Stimulated activated effector memory CD8-positive, alpha-beta T cell treated with anti-CD3 and anti-CD28 coated beads, Interleukin-12 subunit alpha, Interleukin-12 subunit beta, amount 100 ng/mL, for 72 hours (primary cell): ENCODE data around the gene CRTAC1.

ENCODE experiments used
- ATAC-seq: fragments of 150-1000 bp; cut with Tn5 transposase; 2 replicates; pipeline ENCODE4 v1.10.0; 2021
- DNase-seq, 2 donors: peaks; one replicate each; pipeline ENCODE4 v3.0.0; 2021 to 2022; ENCODE audit warnings: low spot score in 2 of 2
- H3K27ac Mint-ChIP-seq: one replicate; pipeline ENCODE4 v1.8.0; 2022; ENCODE audit warnings: mild to moderate bottlenecking, mixed read lengths
- H3K36me3 Mint-ChIP-seq: one replicate; pipeline ENCODE4 v1.8.0; 2022; ENCODE audit warnings: mild to moderate bottlenecking, mixed read lengths
- H3K4me1 Mint-ChIP-seq: one replicate; pipeline ENCODE4 v1.8.0; 2022; ENCODE audit warnings: mixed read lengths
- H3K4me3 Mint-ChIP-seq: one replicate; pipeline ENCODE4 v1.8.0; 2022; ENCODE audit warnings: mild to moderate bottlenecking, mixed read lengths
- H3K9me3 Mint-ChIP-seq: one replicate; pipeline ENCODE4 v1.8.0; 2022; ENCODE audit warnings: mixed read lengths

The CRTAC1 gene

GRCh38 chr10:97869091-97870042 lies 161.1 kb downstream of the CRTAC1 start:
- DNase-seq (peak; percentile 73 to 89), ATAC-seq (peak; percentile 98)
- Mint-ChIP-seq H3K4me1 (peaks cover 15% of the 10 kb centered on the region), H3K9me3 (no peaks in the 10 kb centered on the region), H3K4me3 (peak overlapping the region; percentile 55), H3K27ac (peak overlapping the region; percentile 93), H3K36me3 (peaks cover 15% of the 10 kb centered on the region)

- Mint-ChIP-seq H3K36me3 (peaks cover 16% of the 10 kb centered on the region), H3K9me3 (no peaks in the 10 kb centered on the region), H3K4me3 (no peak overlapping the region), H3K27ac (peak overlapping the region; percentile 91), H3K4me1 (peaks cover 15% of the 10 kb centered on the region)
- DNase-seq (no peak), ATAC-seq (no peak)
Measured at GRCh38 chr10:97868134-97868685, 162.2 kb downstream of the CRTAC1 start.

- no peaks in the 10 kb centered on the region for H3K9me3 Mint-ChIP-seq
- no peak overlapping the region for H3K4me3 Mint-ChIP-seq
- H3K27ac Mint-ChIP-seq: peak overlapping the region; percentile 91
- ATAC-seq (no peak), DNase-seq (no peak)
- H3K4me1 Mint-ChIP-seq: peaks cover 15% of the 10 kb centered on the region
- H3K36me3 Mint-ChIP-seq: peaks cover 16% of the 10 kb centered on the region
Measured at GRCh38 chr10:97867220-97867800, 163.1 kb downstream of the CRTAC1 start.

GRCh38 chr10:97866524-97867219 lies 163.7 kb downstream of the CRTAC1 start:
- Mint-ChIP-seq H3K4me1 (peaks cover 17% of the 10 kb centered on the region), H3K9me3 (no peaks in the 10 kb centered on the region), H3K4me3 (no peak overlapping the region), H3K27ac (peak overlapping the region; percentile 91), H3K36me3 (peaks cover 16% of the 10 kb centered on the region)
- ATAC-seq (no peak), DNase-seq (no peak)

GRCh38 chr10:97865488-97865887 lies 164.9 kb downstream of the CRTAC1 start:
- DNase-seq (no peak), ATAC-seq (no peak)
- no peak overlapping the region for H3K4me3 Mint-ChIP-seq
- H3K4me1 Mint-ChIP-seq: peaks cover 26% of the 10 kb centered on the region
- H3K36me3 Mint-ChIP-seq: peaks cover 16% of the 10 kb centered on the region
- peak overlapping the region; percentile 32 for H3K27ac Mint-ChIP-seq
- H3K9me3 Mint-ChIP-seq: no peaks in the 10 kb centered on the region

GRCh38 chr10:97863808-97864207 lies 166.6 kb downstream of the CRTAC1 start:
- Mint-ChIP-seq H3K4me1 (peaks cover 13% of the 10 kb centered on the region), H3K27ac (no peak overlapping the region), H3K9me3 (no peaks in the 10 kb centered on the region), H3K36me3 (peaks cover 9% of the 10 kb centered on the region), H3K4me3 (no peak overlapping the region)
- no peak for DNase-seq
- no peak for ATAC-seq

GRCh38 chr10:97861924-97862323 lies 168.5 kb downstream of the CRTAC1 start:
- Mint-ChIP-seq H3K4me1 (peaks cover 23% of the 10 kb centered on the region), H3K4me3 (no peak overlapping the region), H3K36me3 (peaks cover 9% of the 10 kb centered on the region), H3K9me3 (no peaks in the 10 kb centered on the region), H3K27ac (no peak overlapping the region)
- ATAC-seq (no peak), DNase-seq (no peak)

GRCh38 chr10:97861097-97861750 lies 169.2 kb downstream of the CRTAC1 start:
- H3K4me3 Mint-ChIP-seq: no peak overlapping the region
- no peak for DNase-seq
- peaks cover 9% of the 10 kb centered on the region for H3K36me3 Mint-ChIP-seq
- peak; percentile 79 for ATAC-seq
- H3K27ac Mint-ChIP-seq: peak overlapping the region; percentile 67
- H3K9me3 Mint-ChIP-seq: no peaks in the 10 kb centered on the region
- peaks cover 23% of the 10 kb centered on the region for H3K4me1 Mint-ChIP-seq

GRCh38 chr10:97858001-97858439 lies 172.4 kb downstream of the CRTAC1 start:
- DNase-seq: peak in 1 of 2 donors; percentile 67
- Mint-ChIP-seq H3K36me3 (no peaks in the 10 kb centered on the region), H3K27ac (peak overlapping the region; percentile 54), H3K4me1 (peaks cover 30% of the 10 kb centered on the region), H3K9me3 (no peaks in the 10 kb centered on the region), H3K4me3 (peak overlapping the region; percentile 4)
- peak; percentile 98 for ATAC-seq

- Mint-ChIP-seq H3K9me3 (no peaks in the 10 kb centered on the region), H3K36me3 (no peaks in the 10 kb centered on the region), H3K4me1 (peaks cover 47% of the 10 kb centered on the region), H3K27ac (no peak overlapping the region), H3K4me3 (no peak overlapping the region)
- DNase-seq (no peak), ATAC-seq (no peak)
Measured at GRCh38 chr10:97854743-97855142, 175.7 kb downstream of the CRTAC1 start.

- H3K9me3 Mint-ChIP-seq: no peaks in the 10 kb centered on the region
- no peak for DNase-seq
Measured at GRCh38 chr10:97852840-97853405, 177.5 kb downstream of the CRTAC1 start.

GRCh38 chr10:97852277-97852676 lies 178.1 kb downstream of the CRTAC1 start:
- Mint-ChIP-seq H3K4me1 (peaks cover 43% of the 10 kb centered on the region), H3K27ac (peak overlapping the region; percentile 36), H3K36me3 (peaks cover 6% of the 10 kb centered on the region), H3K4me3 (peak overlapping the region; percentile 83), H3K9me3 (no peaks in the 10 kb centered on the region)
- ATAC-seq (no peak), DNase-seq (no peak)

More at GRCh38 chr10:97852840-97853405, 177.5 kb downstream of the CRTAC1 start:
- Mint-ChIP-seq H3K27ac (peak overlapping the region; percentile 36), H3K36me3 (peaks cover 6% of the 10 kb centered on the region), H3K4me3 (peak overlapping the region; percentile 83), H3K4me1 (peaks cover 47% of the 10 kb centered on the region)
- ATAC-seq: peak; percentile 32

GRCh38 chr10:97851341-97852001 lies 178.9 kb downstream of the CRTAC1 start:
- H3K27ac Mint-ChIP-seq: peak overlapping the region; percentile 36
- H3K9me3 Mint-ChIP-seq: no peaks in the 10 kb centered on the region
- peak overlapping the region; percentile 83 for H3K4me3 Mint-ChIP-seq
- no peak for DNase-seq
- peaks cover 6% of the 10 kb centered on the region for H3K36me3 Mint-ChIP-seq
- peaks cover 43% of the 10 kb centered on the region for H3K4me1 Mint-ChIP-seq
- peak; percentile 60 for ATAC-seq

- H3K36me3 Mint-ChIP-seq: peaks cover 6% of the 10 kb centered on the region
- H3K4me3 Mint-ChIP-seq: peak overlapping the region; percentile 83
- H3K4me1 Mint-ChIP-seq: peaks cover 43% of the 10 kb centered on the region
- ATAC-seq (peak; percentile 8), DNase-seq (no peak)
- H3K27ac Mint-ChIP-seq: peak overlapping the region; percentile 50
- H3K9me3 Mint-ChIP-seq: no peaks in the 10 kb centered on the region
Measured at GRCh38 chr10:97850446-97850845, 180.0 kb downstream of the CRTAC1 start.
